ENCODE measurements around the gene CAMTA1. TPM values are rescaled to one million over a fixed set of nuclear protein-coding genes. Genes with fewer than 3 reads are reported as not detected.

CAMTA1 gene
- total RNA-seq, 1 experiment from 2014 or later, result 69.5 TPM

GRCh38 chr1:7266561-7266960 is 481.3 kb downstream of the CAMTA1 start:
- Histone ChIP-seq H3K79me2 (ENCODE audit: insufficient read depth, low read length) (no peaks in the 10 kb centered on the region), H3K9ac (ENCODE audit: low read length) (peak overlapping the region; percentile 51), H3K27ac (ENCODE audit: low read depth, low read length) (peak overlapping the region; percentile 85), H3K4me2 (ENCODE audit: low read length) (peak overlapping the region; percentile 85), H3K4me1 (ENCODE audit: control insufficient read depth in 1 of 2, insufficient read depth in 2 of 2, low read length in 2 of 2) (peaks cover 46 to 61% of the 10 kb centered on the region in 2 experiments), H2AFZ (ENCODE audit: low read depth, low read length, poor library complexity, severe bottlenecking) (peak overlapping the region; percentile 75), H3K27me3 (ENCODE audit: insufficient read depth, low read length) (no peaks in the 10 kb centered on the region), H3K9me2 (ENCODE audit: insufficient read depth) (no peaks in the 10 kb centered on the region), H4K20me1 (ENCODE audit: insufficient read depth) (no peaks in the 10 kb centered on the region), H3K4me3 (replicated peaks in 1 of 2; ENCODE audit: low read depth in 1 of 2, low read length in 2 of 2) (peak overlapping the region; percentile 21 to 53; a peak in 3 of 4 replicates), H3K9me3 (ENCODE audit: control insufficient read depth in 1 of 2, insufficient read depth in 1 of 2, low read depth in 1 of 2, low read length in 2 of 2) (peaks cover 0 to 8% of the 10 kb centered on the region in 2 experiments; a peak in 1 of 4 replicates), H3K36me3 (ENCODE audit: control insufficient read depth in 1 of 2, insufficient read depth in 2 of 2, low read length in 2 of 2) (peaks cover 0 to 5% of the 10 kb centered on the region in 2 experiments; a peak in 1 of 4 replicates)
- ChIA-PET RAD21 (ENCODE audit: low non-redundant PET in 1 of 2, low total read pairs in 2 of 2, uncharacterized antibody in 2 of 2, unreplicated experiment in 2 of 2) (no interaction called here), CTCF (no interaction called here), POLR2A (no interaction called here)
- intact Hi-C loops (cut with micrococcal nuclease), result loop anchor here (2.0 kb wide), 1 partner anchor 32 kb away; no protein-coding TSS in a partner anchor
- no peak for DNase-seq (ENCODE audit: low read depth, low spot score)
- TF ChIP-seq SP1 (IDR thresholded peaks at IDR 0.05; ENCODE audit: low read depth) (no peak), YY1 (IDR thresholded peaks at IDR 0.05; ENCODE audit: extremely low read depth, insufficient replicate concordance, low read depth, low read length) (no peak), RAD21 (IDR thresholded peaks at IDR 0.05; ENCODE audit: low read depth) (no peak), EGR1 (IDR thresholded peaks at IDR 0.05; ENCODE audit: low read depth) (no peak), FOSL1 (IDR thresholded peaks at IDR 0.05; ENCODE audit: low read depth) (no peak), MAX (IDR thresholded peaks at IDR 0.05) (no peak)
- BruUV-seq (replicated peaks), result no TSS peak
- peak; percentile 36 for ATAC-seq

- BruUV-seq (replicated peaks), result no TSS peak
- Histone ChIP-seq H2AFZ (ENCODE audit: low read depth, low read length, poor library complexity, severe bottlenecking) (no peak overlapping the region), H3K9ac (ENCODE audit: low read length) (no peak overlapping the region), H3K27me3 (ENCODE audit: insufficient read depth, low read length) (no peaks in the 10 kb centered on the region), H3K9me3 (ENCODE audit: control insufficient read depth in 1 of 2, insufficient read depth in 1 of 2, low read depth in 1 of 2, low read length in 2 of 2) (peaks cover 0 to 8% of the 10 kb centered on the region in 2 experiments; a peak in 1 of 4 replicates), H3K36me3 (ENCODE audit: control insufficient read depth in 1 of 2, insufficient read depth in 2 of 2, low read length in 2 of 2) (peaks cover 0 to 5% of the 10 kb centered on the region in 2 experiments; a peak in 1 of 4 replicates), H3K4me1 (ENCODE audit: control insufficient read depth in 1 of 2, insufficient read depth in 2 of 2, low read length in 2 of 2) (peaks cover 46 to 55% of the 10 kb centered on the region in 2 experiments), H3K27ac (ENCODE audit: low read depth, low read length) (no peak overlapping the region; the same call in 1 of the 2 replicates), H3K4me3 (replicated peaks in 1 of 2; ENCODE audit: low read depth in 1 of 2, low read length in 2 of 2) (no peak overlapping the region), H3K9me2 (ENCODE audit: insufficient read depth) (no peaks in the 10 kb centered on the region), H3K79me2 (ENCODE audit: insufficient read depth, low read length) (no peaks in the 10 kb centered on the region), H3K4me2 (ENCODE audit: low read length) (peak overlapping the region; percentile 85), H4K20me1 (ENCODE audit: insufficient read depth) (no peaks in the 10 kb centered on the region)
- RAD21 ChIA-PET (ENCODE audit: low non-redundant PET in 1 of 2, low total read pairs in 2 of 2, uncharacterized antibody in 2 of 2, unreplicated experiment in 2 of 2), result no interaction called here
- TF ChIP-seq JUND (IDR thresholded peaks at IDR 0.05), result no peak
- TF ChIP-seq TCF7L2 (IDR thresholded peaks at IDR 0.05; ENCODE audit: borderline replicate concordance, extremely low read depth, insufficient read depth, insufficient read length), result no peak
- no peak for TF ChIP-seq REST (IDR thresholded peaks at IDR 0.05; ENCODE audit: low read depth)
- no peak for TF ChIP-seq MAX (IDR thresholded peaks at IDR 0.05)
- intact Hi-C loops (cut with micrococcal nuclease), result loop anchor here (2.0 kb wide), 1 partner anchor 31 kb away; no protein-coding TSS in a partner anchor
- POLR2A ChIA-PET, result no interaction called here
- no peak for ATAC-seq
- CTCF ChIA-PET, result no interaction called here
- no peak for DNase-seq (ENCODE audit: low read depth, low spot score)
Observed at GRCh38 chr1:7267493-7267892, 482.2 kb downstream of the CAMTA1 start.

All from HCT116 (cell line).